GM12878 (cell line): ENCODE results near the gene PLXNC1.

ENCODE experiments used
- CEBPZ ChIP-seq: fragments of 150-350 bp; IDR thresholded peaks from 2 replicates; pipeline ENCODE4 v1.6.1; 2016; ENCODE audit warnings: low read depth, low read length
- EZH2 ChIP-seq: IDR thresholded peaks from 2 replicates; pipeline ENCODE4 v1.6.1; 2012; ENCODE audit warnings: low read depth, mild to moderate bottlenecking, control low read depth, inconsistent platforms, low read length, borderline replicate concordance; ENCODE audit not compliant: control insufficient read depth
- HDAC2 ChIP-seq: fragments of 200-600 bp; sonication (generic); IDR thresholded peaks from 2 replicates; pipeline ENCODE4 v1.6.1; 2017

- TF ChIP-seq EZH2: no peak
- TF ChIP-seq HDAC2: no peak
- TF ChIP-seq CEBPZ: no peak
These were observed 123.0 kb downstream of the PLXNC1 start for GRCh38 chr12:94271351-94271750.
